Tibial nerve (tissue), 4 donors: ENCODE results near the gene FOSL2. TPM values are rescaled to one million over a fixed set of nuclear protein-coding genes. Genes with fewer than 3 reads are reported as not detected.
A peak's percentile ranks its signal among the peaks of the same experiment; 100 is the strongest.

ENCODE experiments used
- DNase-seq, 2 donors: peaks; one replicate each; pipeline ENCODE4 v3.0.0-alpha.2; 2019; ENCODE audit warnings: low spot score in 2 of 2
- H3K27ac ChIP-seq, 4 donors: fragments of 200-600 bp; sonication (generic) in 3 of 4; one replicate each; pipeline ENCODE4 v1.5.1; 2017 to 2019; ENCODE audit warnings: mild to moderate bottlenecking in 1 of 4
- H3K27me3 ChIP-seq, 2 donors: fragments of 200-600 bp; sonication (generic) in 1 of 2; one replicate each; pipeline versions ENCODE4 v1.5.1 to v1.6.0; 2017 to 2019
- H3K36me3 ChIP-seq, 3 donors: fragments of 200-600 bp; sonication (generic); one replicate each; pipeline ENCODE4 v1.5.1; 2018 to 2019
- H3K4me1 ChIP-seq, 4 donors: fragments of 200-600 bp; sonication (generic) in 3 of 4; one replicate each; pipeline ENCODE4 v1.5.1; 2017 to 2019
- H3K4me3 ChIP-seq, 4 donors: fragments of 200-600 bp; sonication (generic) in 3 of 4; one replicate each; pipeline ENCODE4 v1.5.1; 2017 to 2019; ENCODE audit warnings: mild to moderate bottlenecking in 1 of 4, moderate library complexity in 1 of 4
- H3K9me3 ChIP-seq, 4 donors: fragments of 200-600 bp; sonication (generic) in 3 of 4; one replicate each; pipeline ENCODE4 v1.5.1; 2017 to 2019
- EP300 ChIP-seq, 2 donors: sonication (generic); formaldehyde crosslinking; IDR thresholded peaks; one replicate each; pipeline ENCODE4 v1.6.1; 2017; ENCODE audit warnings: antibody characterized with exemption in 2 of 2, mild to moderate bottlenecking in 1 of 2
- POLR2A ChIP-seq, 2 donors: fragments of 450-650 bp; IDR thresholded peaks; one replicate each; pipeline ENCODE4 v1.6.1; 2017; ENCODE audit warnings: antibody characterized with exemption in 2 of 2, mild to moderate bottlenecking in 2 of 2, moderate library complexity in 2 of 2
- WGBS, 2 donors: methylation state at CpG; one replicate each; pipeline ENCODE4 v1.1.5; 2018; 5-methylcytosine and 5-hydroxymethylcytosine counted together
- total RNA-seq, 4 donors: library from RNA; depleted of rRNA; stranded (reverse); fragments of >200 nt; gene quantifications; one replicate each; pipeline ENCODE4 v1.1.0, GENCODE V29; 2016
- TF ChIP-seq, protein P1 (sequence below), 5 experiments: fragments of 200-600 bp in 3 of 5; fragments of 450-650 bp in 2 of 5; sonication (generic) in 3 of 5; IDR thresholded peaks; one replicate each; pipeline ENCODE4 v1.5.1; 2016 to 2019; ENCODE audit warnings: antibody characterized with exemption in 5 of 5, mild to moderate bottlenecking in 3 of 5, moderate library complexity in 2 of 5

Gene FOSL2
- total RNA-seq, 4 donors from 2014 or later, result 141 to 207 (median 190) TPM

DNA sequence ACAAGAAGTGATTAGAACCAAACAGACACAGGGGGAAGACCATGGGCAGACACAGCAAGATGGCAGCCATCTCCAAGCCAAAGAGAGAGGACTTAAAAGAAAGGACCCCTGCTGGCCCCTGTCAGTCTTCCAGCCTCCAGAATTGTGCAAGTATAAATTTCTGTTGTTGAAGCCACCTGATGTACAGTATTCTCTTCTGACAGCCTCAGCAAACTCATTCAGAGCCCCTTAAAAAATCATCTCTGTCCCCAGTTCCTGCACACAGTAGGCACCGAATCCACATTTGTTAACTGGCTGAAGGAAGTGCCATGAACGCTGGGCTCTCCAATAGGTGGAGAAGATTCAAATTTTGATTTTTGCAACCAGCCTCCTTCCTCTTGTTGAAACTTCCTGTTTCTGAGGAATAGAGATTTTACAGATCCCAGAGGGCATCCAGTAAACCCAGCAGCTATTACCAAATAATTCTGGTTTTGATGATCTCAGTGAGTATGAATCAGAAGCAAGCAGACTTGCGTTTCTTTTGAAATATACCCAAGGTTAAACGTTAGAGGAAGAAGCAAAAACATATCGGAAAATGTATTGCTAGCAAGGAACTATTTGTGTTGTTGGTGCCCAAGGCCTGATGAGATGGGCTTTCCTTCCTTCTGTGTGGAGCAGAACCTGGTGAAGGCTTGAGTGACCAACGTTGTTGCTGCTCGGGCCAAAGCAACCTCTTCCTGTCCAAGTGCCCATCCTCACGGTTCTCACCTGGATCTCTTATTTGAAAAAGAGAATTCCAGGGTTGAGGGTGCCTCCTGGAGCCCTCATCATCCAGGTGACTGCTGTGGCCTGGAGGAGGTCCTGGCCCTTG, 55.5 kb downstream of the FOSL2 start:
- peaks cover 0 to 18% (median 4%) of the 10 kb centered on the region in 4 donors for H3K4me1 ChIP-seq
- DNase-seq, result no peak
- no peaks in the 10 kb centered on the region for H3K27me3 ChIP-seq
- no peaks in the 10 kb centered on the region for H3K36me3 ChIP-seq
- H3K9me3 ChIP-seq, result no peaks in the 10 kb centered on the region
- no peak overlapping the region for H3K4me3 ChIP-seq
- 64 to 78% methylated on average over 8 of the region's 8 CpGs for WGBS, 2 donors
- TF ChIP-seq EP300 (IDR thresholded peaks at IDR 0.05), result peak in 1 of 2 donors; percentile 62
- TF ChIP-seq, protein P1, sequence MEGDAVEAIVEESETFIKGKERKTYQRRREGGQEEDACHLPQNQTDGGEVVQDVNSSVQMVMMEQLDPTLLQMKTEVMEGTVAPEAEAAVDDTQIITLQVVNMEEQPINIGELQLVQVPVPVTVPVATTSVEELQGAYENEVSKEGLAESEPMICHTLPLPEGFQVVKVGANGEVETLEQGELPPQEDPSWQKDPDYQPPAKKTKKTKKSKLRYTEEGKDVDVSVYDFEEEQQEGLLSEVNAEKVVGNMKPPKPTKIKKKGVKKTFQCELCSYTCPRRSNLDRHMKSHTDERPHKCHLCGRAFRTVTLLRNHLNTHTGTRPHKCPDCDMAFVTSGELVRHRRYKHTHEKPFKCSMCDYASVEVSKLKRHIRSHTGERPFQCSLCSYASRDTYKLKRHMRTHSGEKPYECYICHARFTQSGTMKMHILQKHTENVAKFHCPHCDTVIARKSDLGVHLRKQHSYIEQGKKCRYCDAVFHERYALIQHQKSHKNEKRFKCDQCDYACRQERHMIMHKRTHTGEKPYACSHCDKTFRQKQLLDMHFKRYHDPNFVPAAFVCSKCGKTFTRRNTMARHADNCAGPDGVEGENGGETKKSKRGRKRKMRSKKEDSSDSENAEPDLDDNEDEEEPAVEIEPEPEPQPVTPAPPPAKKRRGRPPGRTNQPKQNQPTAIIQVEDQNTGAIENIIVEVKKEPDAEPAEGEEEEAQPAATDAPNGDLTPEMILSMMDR (IDR thresholded peaks at IDR 0.05), result no peak
- H3K27ac ChIP-seq, result peak overlapping the region in 2 of 4 donors; percentile 75 to 78

DNA sequence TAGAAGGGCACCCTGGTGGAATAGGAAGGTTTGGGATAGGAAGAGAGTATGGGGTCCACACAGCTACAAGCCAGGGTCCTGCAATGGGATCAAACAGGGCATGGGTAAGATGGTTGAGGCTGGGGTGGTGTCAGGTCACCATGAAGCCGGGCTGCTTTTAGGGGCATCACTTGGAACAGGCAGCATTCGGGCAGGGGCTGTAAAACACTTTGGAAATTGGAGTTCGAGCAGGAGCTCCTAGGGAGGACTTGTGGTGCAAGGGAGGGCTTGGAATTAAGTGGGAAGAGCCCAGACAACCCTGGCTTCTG, 56.1 kb downstream of the FOSL2 start:
- Histone ChIP-seq H3K36me3 (no peaks in the 10 kb centered on the region), H3K4me3 (no peak overlapping the region), H3K27ac (peak overlapping the region in 2 of 4 donors; percentile 75 to 78), H3K27me3 (no peaks in the 10 kb centered on the region), H3K4me1 (peaks cover 0 to 18% (median 4%) of the 10 kb centered on the region in 4 donors), H3K9me3 (no peaks in the 10 kb centered on the region)
- 71 to 92% methylated on average over 3 of the region's 3 CpGs for WGBS, 2 donors
- no peak for TF ChIP-seq EP300 (IDR thresholded peaks at IDR 0.05)
- TF ChIP-seq, protein P1 (IDR thresholded peaks at IDR 0.05), result no peak
- TF ChIP-seq POLR2A (IDR thresholded peaks at IDR 0.05), result no peak
- DNase-seq, result no peak

DNA sequence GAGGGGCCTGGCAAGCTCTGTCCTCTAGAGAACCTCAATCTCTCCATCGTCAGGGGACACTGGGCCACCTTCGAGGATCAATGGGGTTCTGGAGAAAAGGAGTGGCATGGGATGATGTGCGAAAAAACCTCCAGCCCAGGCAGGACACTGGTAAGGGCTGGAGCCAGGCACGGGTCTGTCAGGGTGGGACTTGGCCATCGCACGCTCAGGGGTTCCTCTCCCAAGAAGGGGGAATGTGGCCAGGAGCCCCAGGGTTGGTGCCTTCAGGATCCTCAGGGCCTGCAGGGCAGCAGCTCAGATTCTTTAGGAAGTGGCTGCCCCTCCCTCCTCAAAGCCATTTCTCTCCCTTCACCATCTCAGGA, 56.4 kb downstream of the FOSL2 start:
- TF ChIP-seq POLR2A (IDR thresholded peaks at IDR 0.05) (no peak), EP300 (IDR thresholded peaks at IDR 0.05) (no peak)
- TF ChIP-seq, protein P1 (IDR thresholded peaks at IDR 0.05), result no peak
- no peaks in the 10 kb centered on the region for H3K36me3 ChIP-seq
- H3K4me3 ChIP-seq, result no peak overlapping the region
- DNase-seq, result no peak
- peak overlapping the region in 2 of 4 donors; percentile 75 to 78 for H3K27ac ChIP-seq
- H3K9me3 ChIP-seq, result no peaks in the 10 kb centered on the region
- 82 to 96% methylated on average over 6 of the region's 6 CpGs for WGBS, 2 donors
- H3K4me1 ChIP-seq, result peaks cover 0 to 18% (median 4%) of the 10 kb centered on the region in 4 donors
- no peaks in the 10 kb centered on the region for H3K27me3 ChIP-seq

DNA sequence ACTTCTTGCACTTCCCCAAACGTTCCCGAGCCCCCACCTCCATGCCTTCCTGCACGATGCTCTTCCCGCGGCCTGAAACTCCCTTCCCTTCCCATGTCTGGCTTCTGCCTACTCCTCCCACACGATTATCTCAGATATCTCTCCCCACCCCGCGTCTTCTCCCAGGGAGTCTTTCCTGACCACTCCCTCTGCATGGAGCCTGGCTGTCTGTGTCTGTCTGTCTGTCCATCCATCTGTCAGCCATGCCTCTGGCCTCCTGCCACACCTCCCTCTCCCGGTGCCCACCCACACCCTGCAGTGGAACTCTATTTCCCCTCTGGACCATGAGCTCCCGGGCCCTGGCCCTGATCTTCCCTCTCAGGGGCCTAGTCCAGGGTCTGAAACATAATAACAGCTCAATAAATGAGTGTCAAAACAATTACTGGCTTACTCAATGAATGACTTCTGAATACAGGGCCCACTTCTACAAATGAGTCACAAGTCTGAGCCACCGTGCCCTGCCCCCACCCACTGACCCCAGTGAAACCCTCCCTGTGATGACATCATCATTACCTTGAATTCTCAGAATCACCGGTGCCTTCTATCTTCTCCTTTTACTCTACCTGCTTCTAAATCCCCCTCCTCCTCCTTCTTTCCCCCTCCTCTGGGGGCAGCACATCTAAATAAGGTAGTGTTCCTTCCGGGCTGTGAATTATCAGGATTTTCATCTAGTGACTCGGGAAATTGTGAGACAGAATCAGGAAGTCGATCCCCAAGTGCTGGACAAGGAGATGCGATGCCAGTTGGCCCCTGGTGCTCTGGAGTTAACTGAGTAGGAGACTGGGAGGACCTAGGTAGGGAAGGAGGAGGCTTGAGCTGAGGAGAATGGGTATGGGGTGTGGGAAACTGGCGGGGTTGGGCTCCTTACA, 57.1 kb downstream of the FOSL2 start:
- H3K27ac ChIP-seq, result no peak overlapping the region
- H3K36me3 ChIP-seq, result no peaks in the 10 kb centered on the region
- H3K4me1 ChIP-seq, result peaks cover 0 to 18% (median 4%) of the 10 kb centered on the region in 4 donors
- H3K4me3 ChIP-seq, result no peak overlapping the region
- no peak for DNase-seq
- no peaks in the 10 kb centered on the region for H3K9me3 ChIP-seq
- no peaks in the 10 kb centered on the region for H3K27me3 ChIP-seq
- WGBS, 2 donors, result 51 to 60% methylated on average over 17 of the region's 17 CpGs
- TF ChIP-seq EP300 (IDR thresholded peaks at IDR 0.05) (no peak), POLR2A (IDR thresholded peaks at IDR 0.05) (no peak)
- TF ChIP-seq, protein P1 (IDR thresholded peaks at IDR 0.05), result no peak
